Calu3 (cell line): Measurements from ENCODE around the gene PGM3. TPM values are rescaled to one million over a fixed set of nuclear protein-coding genes. Genes with fewer than 3 reads are reported as not detected.

Source experiments
- BruUV-seq: library from RNA; stranded (reverse); fragments of 400-500 nt; replicated peaks from 2 replicates; lab custom pipeline; 2021; lab: Mats Ljungman, UMichigan
- CTCF ChIA-PET: fragments of 300-600 bp; sonication (Branson Sonifier 250); formaldehyde crosslinking; loops from one replicate; lab custom pipeline; 2022; ENCODE audit warnings: antibody characterized with exemption; lab: Charles Lee
- DNase-seq: peaks from one replicate; pipeline ENCODE4 v3.0.0; 2022
- H3K27ac Mint-ChIP-seq: one replicate; pipeline ENCODE4 v1.8.0; 2022; ENCODE audit warnings: mixed read lengths; ENCODE audit not compliant: unreplicated experiment
- H3K27me3 Mint-ChIP-seq: one replicate; pipeline ENCODE4 v1.8.0; 2022; ENCODE audit warnings: mixed read lengths; ENCODE audit not compliant: unreplicated experiment
- H3K36me3 Mint-ChIP-seq: one replicate; pipeline ENCODE4 v1.8.0; 2022; ENCODE audit warnings: mild to moderate bottlenecking, moderate library complexity, mixed read lengths; ENCODE audit not compliant: insufficient read depth, unreplicated experiment
- H3K4me1 Mint-ChIP-seq: one replicate; pipeline ENCODE4 v1.8.0; 2022; ENCODE audit warnings: mild to moderate bottlenecking, low read depth, mixed read lengths; ENCODE audit not compliant: unreplicated experiment
- H3K4me3 Mint-ChIP-seq: one replicate; pipeline ENCODE4 v1.8.0; 2022; ENCODE audit warnings: mild to moderate bottlenecking, low read depth, moderate library complexity, mixed read lengths; ENCODE audit not compliant: unreplicated experiment
- H3K9me3 Mint-ChIP-seq: one replicate; pipeline ENCODE4 v1.8.0; 2022; ENCODE audit warnings: low read depth, mixed read lengths; ENCODE audit not compliant: unreplicated experiment
- CTCF ChIP-seq: fragments of 200-600 bp; IDR thresholded peaks from one replicate; pipeline ENCODE4 v1.8.0; 2022; ENCODE audit warnings: antibody characterized with exemption; ENCODE audit not compliant: unreplicated experiment
- intact Hi-C: fragments of 100-400 bp; cut with micrococcal nuclease; formaldehyde crosslinking; loops from one replicate; pipeline ENCODE4 v1.10.0; 2022; ENCODE audit not compliant: unreplicated experiment
- total RNA-seq: library from RNA; stranded (reverse); gene quantifications from 2 replicates; pipeline ENCODE4 v1.2.3, GENCODE V29; 2022

The PGM3 gene
- total RNA-seq, 1 experiment from 2014 or later: 46.6 TPM

GRCh38 chr6:83190626-83191025 lies 2.4 kb downstream of the PGM3 start:
- Mint-ChIP-seq H3K4me1 (no peaks in the 10 kb centered on the region), H3K36me3 (peaks cover 47% of the 10 kb centered on the region), H3K9me3 (no peaks in the 10 kb centered on the region), H3K27ac (no peak overlapping the region), H3K4me3 (no peak overlapping the region), H3K27me3 (no peaks in the 10 kb centered on the region)
- CTCF ChIA-PET: interaction anchor here (0.7 kb wide), 1 partner anchor 793 kb away, joined by 3 read pairs; no protein-coding TSS in a partner anchor
- no peak for DNase-seq
- TF ChIP-seq CTCF: no peak
- intact Hi-C loops: loop anchor here (5.0 kb wide), 2 partner anchors 118 to 943 kb away; partner anchors contain the start of gene IBTK
- BruUV-seq: no TSS peak

GRCh38 chr6:83188501-83188900 lies 4.6 kb downstream of the PGM3 start:
- H3K9me3 Mint-ChIP-seq: no peaks in the 10 kb centered on the region
- H3K27ac Mint-ChIP-seq: no peak overlapping the region
- peaks cover 52% of the 10 kb centered on the region for H3K36me3 Mint-ChIP-seq
- H3K4me3 Mint-ChIP-seq: no peak overlapping the region
- CTCF ChIA-PET: no interaction called here
- no peaks in the 10 kb centered on the region for H3K27me3 Mint-ChIP-seq
- no peak for TF ChIP-seq CTCF
- no peaks in the 10 kb centered on the region for H3K4me1 Mint-ChIP-seq
- intact Hi-C loops: no loop called here
- BruUV-seq: no TSS peak
- no peak for DNase-seq

GRCh38 chr6:83185096-83185495 lies 8.0 kb downstream of the PGM3 start:
- TF ChIP-seq CTCF: no peak
- intact Hi-C loops: no loop called here
- no TSS peak for BruUV-seq
- H3K4me3 Mint-ChIP-seq: no peak overlapping the region
- H3K4me1 Mint-ChIP-seq: no peaks in the 10 kb centered on the region
- CTCF ChIA-PET: no interaction called here
- no peak for DNase-seq
- no peaks in the 10 kb centered on the region for H3K27me3 Mint-ChIP-seq
- no peak overlapping the region for H3K27ac Mint-ChIP-seq
- peaks cover 40% of the 10 kb centered on the region for H3K36me3 Mint-ChIP-seq
- no peaks in the 10 kb centered on the region for H3K9me3 Mint-ChIP-seq

- no peak overlapping the region for H3K4me3 Mint-ChIP-seq
- CTCF ChIA-PET: no interaction called here
Measured at GRCh38 chr6:83183082-83183828, 9.8 kb downstream of the PGM3 start.

More at GRCh38 chr6:83183082-83183828, 9.8 kb downstream of the PGM3 start:
- Mint-ChIP-seq H3K36me3 (peaks cover 47% of the 10 kb centered on the region), H3K9me3 (no peaks in the 10 kb centered on the region), H3K27me3 (no peaks in the 10 kb centered on the region), H3K27ac (no peak overlapping the region), H3K4me1 (no peaks in the 10 kb centered on the region)
- no peak for DNase-seq
- intact Hi-C loops: no loop called here
- BruUV-seq: no TSS peak
- no peak for TF ChIP-seq CTCF
